NCI-H82 (cell line): ENCODE results near the gene CAMK2B.
A peak's percentile ranks its signal among the peaks of the same experiment; 100 is the strongest.
"Not testable (repeated sequence)": the region's sequence is repeated elsewhere in the genome, so short reads cannot be mapped to it uniquely, and the experiment has no call there.

Experiments
- DNase-seq: peaks from one replicate; lab custom pipeline; 2025; lab: John Stamatoyannopoulos, UW

The CAMK2B gene

DNA sequence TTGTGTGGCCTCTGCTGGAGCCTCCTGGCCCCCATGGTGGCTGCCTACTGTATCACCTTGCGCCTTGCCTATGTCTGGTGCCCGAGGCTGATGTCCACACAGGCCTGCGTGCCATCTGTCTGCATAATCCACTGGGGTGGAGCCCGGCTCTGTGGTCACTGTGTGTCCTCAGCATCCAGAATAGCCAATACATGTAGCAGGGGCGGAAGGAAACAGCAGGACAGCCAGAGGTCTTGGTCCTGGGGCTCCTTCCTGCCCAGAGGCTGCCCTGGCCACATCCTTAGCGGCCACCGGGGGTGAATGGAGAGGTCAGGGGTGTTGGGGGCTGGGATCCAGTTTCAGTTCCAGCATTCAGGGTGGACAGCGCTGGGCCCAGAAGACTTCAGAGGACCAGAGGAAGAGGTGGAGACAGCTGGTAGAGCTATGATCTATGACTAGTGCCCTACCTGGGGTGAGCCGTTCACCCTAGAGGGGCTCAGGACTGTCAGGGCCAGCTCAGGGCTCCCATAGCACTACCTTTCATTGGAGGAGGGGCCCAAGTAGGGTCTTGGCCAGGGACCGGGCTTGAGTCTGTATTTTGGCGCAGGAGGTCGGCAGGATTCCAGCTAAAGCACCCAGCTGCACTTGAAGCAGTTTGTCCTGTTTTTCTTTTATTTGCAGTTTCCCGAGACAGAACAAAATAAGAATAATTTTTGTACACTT lies 108.7 kb downstream of the CAMK2B start:
- DNase-seq, result no peak

GRCh38 chr7:44216019-44216418 lies 109.4 kb downstream of the CAMK2B start:
- DNase-seq, result no peak

DNA sequence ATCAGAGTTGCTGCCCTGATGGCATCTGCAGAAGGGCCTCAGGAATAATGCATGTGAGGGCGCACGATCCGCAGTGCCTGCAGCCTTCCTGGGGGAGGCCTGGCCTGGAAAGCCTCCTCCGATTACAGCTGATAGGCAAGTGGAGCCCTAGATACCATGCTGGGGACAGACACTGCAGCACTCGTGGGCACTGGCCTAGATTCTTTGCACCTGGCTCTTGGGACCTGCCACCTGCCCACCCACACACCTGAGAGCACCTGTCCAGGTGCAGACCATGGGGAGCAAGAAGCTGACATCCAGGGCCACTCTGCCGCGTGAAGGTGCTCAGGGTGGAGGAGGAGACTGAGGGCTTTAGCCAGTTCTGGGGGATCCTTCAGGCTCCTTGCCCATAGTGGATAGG lies 109.9 kb downstream of the CAMK2B start:
- no peak for DNase-seq

- DNase-seq, result no peak
Observed at GRCh38 chr7:44213877-44214388, 111.5 kb downstream of the CAMK2B start.

GRCh38 chr7:44213206-44213876 lies 112.1 kb downstream of the CAMK2B start:
- DNase-seq, result no peak

- peak; percentile 50 for DNase-seq
Observed at GRCh38 chr7:44212581-44213184, 112.7 kb downstream of the CAMK2B start.

DNA sequence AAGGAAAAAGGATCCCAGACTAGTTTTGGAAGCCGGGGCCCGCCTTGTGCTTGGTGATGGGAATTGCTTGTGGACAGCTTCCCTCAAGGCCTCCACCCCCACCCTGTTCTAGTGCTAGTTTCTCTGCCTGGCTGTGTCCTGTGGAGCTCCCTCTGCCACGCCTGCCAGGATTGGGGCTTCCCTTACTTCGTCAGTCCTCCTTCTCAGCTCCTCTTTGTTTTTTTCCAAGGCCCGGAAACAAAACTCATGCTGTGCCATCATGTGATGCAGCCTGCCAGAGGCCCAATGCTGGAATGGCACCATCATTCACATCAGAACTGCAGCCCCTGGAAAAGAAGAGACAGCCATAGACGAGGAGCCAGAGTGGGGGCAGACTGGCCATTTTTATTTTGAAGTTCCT lies 113.4 kb downstream of the CAMK2B start:
- no peak for DNase-seq

GRCh38 chr7:44211126-44211675 lies 114.2 kb downstream of the CAMK2B start:
- no peak for DNase-seq

DNA sequence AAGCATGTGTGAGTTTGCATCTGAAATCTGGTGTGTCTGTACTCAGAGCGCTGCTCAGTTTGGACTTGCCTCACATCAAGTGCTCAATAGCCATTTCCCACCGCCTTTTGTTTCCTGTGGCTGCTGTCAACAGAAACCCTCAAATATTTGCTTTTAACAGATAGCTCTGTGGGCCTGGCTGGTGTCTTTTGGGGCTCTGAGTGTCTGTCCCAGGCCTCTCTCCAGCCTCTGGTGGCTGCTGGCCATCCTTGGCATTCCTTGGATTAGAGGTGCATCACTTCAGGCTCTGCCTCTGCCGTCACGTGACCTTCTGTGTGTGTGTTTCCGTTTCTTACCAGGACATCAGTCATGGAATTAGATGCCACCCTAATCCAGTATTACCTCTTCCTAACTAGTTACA lies 115.3 kb downstream of the CAMK2B start:
- no peak for DNase-seq

- DNase-seq, result no peak
Observed at GRCh38 chr7:44208085-44208484, 117.3 kb downstream of the CAMK2B start.

- no peak for DNase-seq
Observed at GRCh38 chr7:44206008-44206407, 119.4 kb downstream of the CAMK2B start.

DNA sequence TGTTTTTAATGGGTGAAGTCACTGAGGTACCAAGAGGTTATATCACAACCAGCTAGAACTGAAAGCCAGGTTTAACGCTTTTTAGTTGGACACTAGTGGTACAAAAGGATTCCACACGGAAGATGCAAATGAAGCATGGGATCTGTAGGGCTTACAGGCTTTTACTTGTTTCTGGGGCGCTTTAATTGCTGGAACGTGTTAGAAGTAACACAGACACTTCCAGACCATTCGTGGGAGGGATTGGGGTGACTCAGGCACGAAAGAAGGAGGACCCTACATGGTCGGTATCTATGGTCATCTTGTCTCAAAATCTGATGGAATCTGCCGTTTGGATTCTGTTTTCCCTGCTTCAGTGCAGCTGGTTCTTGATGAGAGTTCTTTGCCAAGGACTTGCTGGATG lies 123.6 kb downstream of the CAMK2B start:
- DNase-seq, result no peak

- DNase-seq, result peak; percentile 99
Observed at GRCh38 chr7:44200699-44201461, 124.5 kb downstream of the CAMK2B start, which contains the start of gene YKT6. Gene YKT6, plus strand, starts transcription at chr7:44200978. Its CDS starts 158 bp downstream, at chr7:44201136.

DNA sequence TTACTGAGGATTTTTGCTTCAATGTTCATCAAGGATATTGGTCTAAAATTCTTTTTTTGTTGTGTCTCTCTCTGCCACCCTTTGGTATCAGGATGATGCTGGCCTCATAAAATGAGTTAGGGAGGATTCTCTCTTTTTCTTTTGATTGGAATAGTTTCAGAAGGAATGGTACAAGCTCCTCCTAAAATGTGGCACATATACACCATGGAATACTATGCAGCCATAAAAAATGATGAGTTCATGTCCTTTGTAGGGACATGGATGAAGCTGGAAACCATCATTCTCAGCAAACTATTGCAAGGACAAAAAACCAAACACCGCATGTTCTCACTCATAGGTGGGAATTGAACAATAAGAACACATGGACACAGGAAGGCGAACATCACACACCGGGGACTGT lies 125.2 kb downstream of the CAMK2B start:
- not testable (repeated sequence) for DNase-seq

DNA sequence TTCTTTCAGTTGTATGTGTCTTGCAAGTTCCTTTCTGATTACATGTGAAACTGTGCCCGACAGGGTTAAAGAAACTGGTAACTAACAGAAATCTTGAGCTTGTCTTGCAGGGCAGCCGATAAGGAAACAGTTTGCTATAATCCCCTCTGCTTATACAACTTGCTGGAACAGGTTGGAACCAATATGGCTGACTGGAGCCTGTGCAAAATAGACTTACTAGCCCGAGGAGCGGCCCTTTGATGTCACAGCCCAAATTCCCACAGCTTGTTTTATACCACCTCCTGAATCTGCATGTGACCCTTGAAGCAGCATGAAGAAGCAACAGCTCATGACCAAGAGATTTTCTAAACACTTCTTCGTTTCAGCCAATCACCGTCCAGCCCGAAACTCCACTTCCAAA lies 127.9 kb downstream of the CAMK2B start:
- no peak for DNase-seq

- peak; percentile 89 for DNase-seq
Observed at GRCh38 chr7:44196450-44196872, 128.9 kb downstream of the CAMK2B start.

GRCh38 chr7:44195889-44196288 lies 129.5 kb downstream of the CAMK2B start:
- DNase-seq, result no peak

DNA sequence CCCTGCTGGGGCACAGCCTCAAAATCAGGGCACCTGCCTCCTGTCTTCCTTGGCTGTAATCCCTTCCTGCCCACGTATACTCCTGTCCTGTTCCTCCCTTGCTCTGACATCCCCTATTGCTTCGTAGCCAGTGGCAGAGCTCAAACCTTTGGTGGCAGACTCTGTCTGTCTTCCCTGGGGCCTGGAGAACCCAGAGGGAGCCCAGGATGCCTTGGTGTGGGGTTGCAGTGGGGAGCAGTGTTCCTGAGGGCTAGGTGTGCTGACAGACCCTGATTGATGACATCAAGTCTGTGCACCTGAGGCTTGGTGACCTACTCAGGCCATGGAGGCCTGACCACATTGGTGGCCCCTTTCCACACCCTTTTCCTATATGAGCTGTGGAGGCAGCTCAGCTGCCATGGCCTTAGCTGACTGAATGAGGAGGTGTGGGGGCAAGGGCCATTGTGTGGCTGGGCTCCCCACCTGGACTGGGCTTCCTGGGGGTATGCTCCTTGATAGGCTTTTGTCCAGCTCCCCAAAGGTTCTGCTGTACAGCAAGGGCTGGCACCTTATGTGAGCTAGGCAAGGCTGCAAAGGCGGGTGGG lies 130.7 kb downstream of the CAMK2B start:
- DNase-seq, result no peak

- DNase-seq, result no peak
Observed at GRCh38 chr7:44194069-44194468, 131.3 kb downstream of the CAMK2B start.

GRCh38 chr7:44193011-44193802 lies 132.2 kb downstream of the CAMK2B start:
- no peak for DNase-seq

DNA sequence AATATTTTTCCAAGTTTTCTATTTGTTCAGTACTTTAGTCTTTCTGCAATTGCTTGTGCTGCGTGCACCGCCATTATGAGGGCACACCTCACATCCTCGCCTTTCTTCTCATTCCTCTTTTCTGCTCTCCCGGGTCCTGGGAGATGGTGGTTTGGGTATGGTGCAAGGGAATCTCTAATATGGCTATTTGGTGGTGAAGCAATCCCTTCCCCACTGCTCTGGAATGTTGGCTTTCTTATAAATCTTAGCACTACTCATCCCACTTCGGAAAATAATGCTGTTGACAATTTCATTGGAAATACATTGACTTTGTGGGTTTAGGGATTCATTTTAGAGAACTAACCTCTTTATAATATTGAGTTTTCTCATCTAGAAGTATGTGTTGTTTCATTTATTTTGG lies 134.2 kb downstream of the CAMK2B start:
- no peak for DNase-seq
